Neural cell (in vitro differentiated cells): ENCODE measurements around the gene KIF21B. TPM values are rescaled to one million over a fixed set of nuclear protein-coding genes. Genes with fewer than 3 reads are reported as not detected.

Experiments
- H2AFZ ChIP-seq: fragments of 200-600, 300-800 bp; sonication (generic), shearing (Covaris generic); 2 replicates; pipeline ENCODE4 v1.6.0; 2014; ENCODE audit warnings: low read depth, mild to moderate bottlenecking, antibody characterized with exemption, low read length, moderate library complexity
- H3F3A ChIP-seq: fragments of 200-600 bp; shearing (Covaris generic); 2 replicates; pipeline ENCODE4 v1.6.1; 2016; ENCODE audit warnings: mild to moderate bottlenecking, moderate library complexity, mixed read lengths, antibody characterized with exemption, low read length; ENCODE audit not compliant: insufficient read depth, poor library complexity, severe bottlenecking
- H3K27ac ChIP-seq: fragments of 200-600, 300-800 bp; sonication (generic), shearing (Covaris generic); 2 replicates; pipeline ENCODE4 v1.5.1; 2014; ENCODE audit warnings: mild to moderate bottlenecking, low read length, moderate library complexity
- H3K27me3 ChIP-seq: fragments of 300-800, 200-600 bp; sonication (generic), shearing (Covaris generic); 2 replicates; pipeline ENCODE4 v1.6.0; 2014; ENCODE audit warnings: mild to moderate bottlenecking, low read depth, low read length, moderate library complexity; ENCODE audit not compliant: insufficient read depth
- H3K36me3 ChIP-seq: fragments of 300-800, 200-600 bp; sonication (generic), shearing (Covaris generic); 2 replicates; pipeline ENCODE4 v1.5.1; 2014; ENCODE audit warnings: mild to moderate bottlenecking, antibody characterized with exemption, low read length, moderate library complexity; ENCODE audit not compliant: insufficient read depth
- H3K4me2 ChIP-seq: fragments of 300-800, 200-600 bp; sonication (generic), shearing (Covaris generic); 2 replicates; pipeline ENCODE4 v1.6.0; 2014; ENCODE audit warnings: mild to moderate bottlenecking, low read length
- H3K4me3 ChIP-seq: fragments of 300-800, 200-600 bp; sonication (generic), shearing (Covaris generic); 2 replicates; pipeline ENCODE4 v1.5.1; 2014; ENCODE audit warnings: mild to moderate bottlenecking, low read length, moderate library complexity
- H3K79me2 ChIP-seq: fragments of 200-600 bp; shearing (Covaris generic); replicated peaks from 2 replicates; pipeline ENCODE4 v1.6.0; 2014; ENCODE audit warnings: mild to moderate bottlenecking, low read length, moderate library complexity; ENCODE audit not compliant: insufficient read depth
- H3K9ac ChIP-seq: fragments of 300-800, 200-600 bp; sonication (generic), shearing (Covaris generic); 2 replicates; pipeline ENCODE4 v1.6.1; 2016; ENCODE audit warnings: mild to moderate bottlenecking, low read length, mixed read lengths
- H3K9me2 ChIP-seq: fragments of 200-600 bp; shearing (Covaris generic); 2 replicates; pipeline ENCODE4 v1.6.1; 2016; ENCODE audit warnings: mild to moderate bottlenecking, low read length, mixed read lengths; ENCODE audit not compliant: insufficient read depth
- H3K9me3 ChIP-seq: fragments of 200-600, 300-800 bp; sonication (generic), shearing (Covaris generic); 2 replicates; pipeline ENCODE4 v1.6.1; 2016; ENCODE audit warnings: mild to moderate bottlenecking, mixed run types, low read length, moderate library complexity, mixed read lengths
- H4K20me1 ChIP-seq: fragments of 200-600 bp; shearing (Covaris generic); 2 replicates; pipeline ENCODE4 v1.6.1; 2016; ENCODE audit warnings: mild to moderate bottlenecking, mixed run types; ENCODE audit not compliant: insufficient read depth
- EP300 ChIP-seq: fragments of 450-650 bp; conservative IDR thresholded peaks from 2 replicates; pipeline ENCODE4 v1.6.1; 2014; ENCODE audit warnings: antibody characterized with exemption, mild to moderate bottlenecking, moderate library complexity; ENCODE audit not compliant: poor library complexity, severe bottlenecking
- EZH2 ChIP-seq: fragments of 200-600, 300-800 bp; shearing (Covaris generic), sonication (generic); IDR thresholded peaks from 2 replicates; pipeline ENCODE4 v1.6.1; 2014; ENCODE audit warnings: antibody characterized with exemption, low read length, borderline replicate concordance, mild to moderate bottlenecking; ENCODE audit not compliant: insufficient read depth, poor library complexity, severe bottlenecking
- MXI1 ChIP-seq: fragments of 450-650 bp; conservative IDR thresholded peaks from 2 replicates; pipeline ENCODE4 v1.6.1; 2014; ENCODE audit warnings: antibody characterized with exemption, mild to moderate bottlenecking; ENCODE audit not compliant: poor library complexity, severe bottlenecking
- POLR2AphosphoS5 ChIP-seq: IDR thresholded peaks from 2 replicates; pipeline ENCODE4 v1.6.1; 2012
- RAD21 ChIP-seq: fragments of 450-650 bp; conservative IDR thresholded peaks from 2 replicates; pipeline ENCODE4 v1.6.1; 2014; ENCODE audit warnings: antibody characterized with exemption, mild to moderate bottlenecking, moderate library complexity
- REST ChIP-seq: IDR thresholded peaks from 2 replicates; pipeline ENCODE4 v1.6.1; 2012; ENCODE audit warnings: borderline replicate concordance
- SMC3 ChIP-seq: fragments of 450-650 bp; conservative IDR thresholded peaks from 2 replicates; pipeline ENCODE4 v1.6.1; 2014; ENCODE audit warnings: antibody characterized with exemption, mild to moderate bottlenecking, moderate library complexity; ENCODE audit not compliant: poor library complexity
- TAF1 ChIP-seq: IDR thresholded peaks from 2 replicates; pipeline ENCODE4 v1.6.1; 2012; ENCODE audit warnings: low read depth
- polyA plus RNA-seq: library from polyadenylated mRNA; depleted of rRNA; stranded (reverse); fragments of >200 nt; gene quantifications from 2 replicates; pipeline ENCODE4 v1.2.3, GENCODE V29; 2014
- TF ChIP-seq, protein P1 (sequence below): fragments of 450-650 bp; IDR thresholded peaks from 2 replicates; pipeline ENCODE4 v1.5.1; 2014; ENCODE audit warnings: antibody characterized with exemption, mild to moderate bottlenecking, moderate library complexity; ENCODE audit not compliant: poor library complexity, severe bottlenecking

The KIF21B gene
- polyA plus RNA-seq, 1 donor from 2014 or later: 53.7 TPM

DNA sequence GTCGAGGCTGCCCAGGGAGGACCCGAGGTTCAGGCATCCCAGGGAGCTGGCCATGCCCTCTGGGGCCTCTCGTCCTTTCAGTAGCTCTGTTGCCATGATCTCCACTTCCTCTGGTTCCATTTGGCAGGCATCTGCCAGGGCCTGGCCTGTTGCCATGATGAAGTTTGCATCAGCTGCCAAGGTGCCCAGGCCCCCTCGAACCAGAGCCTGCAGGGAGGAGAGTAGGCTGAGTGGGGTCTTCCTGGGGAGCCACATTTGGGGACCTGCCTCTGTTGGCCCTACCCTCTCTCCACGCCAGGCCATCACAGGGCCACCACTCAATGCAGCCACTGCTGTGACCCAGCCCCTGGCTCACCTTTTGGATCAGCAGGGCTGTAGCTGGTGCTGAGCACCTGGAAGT is 16.4 kb upstream of the KIF21B start:
- H3K9me2 ChIP-seq: no peaks in the 10 kb centered on the region
- no peak overlapping the region for H3K9ac ChIP-seq
- no peaks in the 10 kb centered on the region for H3K27me3 ChIP-seq
- no peaks in the 10 kb centered on the region for H4K20me1 ChIP-seq
- H3K79me2 ChIP-seq: no peaks in the 10 kb centered on the region
- H3K4me3 ChIP-seq: no peak overlapping the region
- H3K9me3 ChIP-seq: no peaks in the 10 kb centered on the region
- H3F3A ChIP-seq: no peaks in the 10 kb centered on the region
- no peak for TF ChIP-seq RAD21
- no peak for TF ChIP-seq MXI1
- TF ChIP-seq EZH2: no peak
- TF ChIP-seq, protein P1, sequence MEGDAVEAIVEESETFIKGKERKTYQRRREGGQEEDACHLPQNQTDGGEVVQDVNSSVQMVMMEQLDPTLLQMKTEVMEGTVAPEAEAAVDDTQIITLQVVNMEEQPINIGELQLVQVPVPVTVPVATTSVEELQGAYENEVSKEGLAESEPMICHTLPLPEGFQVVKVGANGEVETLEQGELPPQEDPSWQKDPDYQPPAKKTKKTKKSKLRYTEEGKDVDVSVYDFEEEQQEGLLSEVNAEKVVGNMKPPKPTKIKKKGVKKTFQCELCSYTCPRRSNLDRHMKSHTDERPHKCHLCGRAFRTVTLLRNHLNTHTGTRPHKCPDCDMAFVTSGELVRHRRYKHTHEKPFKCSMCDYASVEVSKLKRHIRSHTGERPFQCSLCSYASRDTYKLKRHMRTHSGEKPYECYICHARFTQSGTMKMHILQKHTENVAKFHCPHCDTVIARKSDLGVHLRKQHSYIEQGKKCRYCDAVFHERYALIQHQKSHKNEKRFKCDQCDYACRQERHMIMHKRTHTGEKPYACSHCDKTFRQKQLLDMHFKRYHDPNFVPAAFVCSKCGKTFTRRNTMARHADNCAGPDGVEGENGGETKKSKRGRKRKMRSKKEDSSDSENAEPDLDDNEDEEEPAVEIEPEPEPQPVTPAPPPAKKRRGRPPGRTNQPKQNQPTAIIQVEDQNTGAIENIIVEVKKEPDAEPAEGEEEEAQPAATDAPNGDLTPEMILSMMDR: no peak
- TF ChIP-seq REST: no peak
- TF ChIP-seq EP300: no peak
- TF ChIP-seq TAF1: no peak
- no peak for TF ChIP-seq POLR2AphosphoS5
- no peak for TF ChIP-seq SMC3
- H3K27ac ChIP-seq: no peak overlapping the region
- H3K36me3 ChIP-seq: no peaks in the 10 kb centered on the region
- no peak overlapping the region for H3K4me2 ChIP-seq
- no peak overlapping the region for H2AFZ ChIP-seq

DNA sequence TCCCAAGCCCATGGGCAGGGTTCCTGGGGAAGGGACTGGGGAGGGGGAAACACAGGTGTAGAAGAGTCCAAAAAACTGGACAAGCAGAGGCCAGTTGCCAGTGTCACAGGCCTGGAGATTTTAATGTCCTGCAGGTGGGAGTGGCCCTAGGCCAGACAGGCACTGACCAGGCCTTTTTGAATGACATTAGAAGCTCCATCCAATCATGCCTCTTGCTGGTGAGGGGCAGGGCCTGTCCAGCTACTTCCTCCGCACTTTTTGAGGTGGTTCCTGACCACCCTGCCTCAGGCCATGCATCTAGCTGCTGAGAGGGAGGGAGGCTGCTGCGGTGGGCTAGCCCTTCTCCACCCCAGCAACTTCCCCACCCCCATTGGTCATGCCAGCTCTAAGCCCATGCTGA is 15.9 kb upstream of the KIF21B start:
- no peaks in the 10 kb centered on the region for H3F3A ChIP-seq
- H3K27me3 ChIP-seq: no peaks in the 10 kb centered on the region
- H3K79me2 ChIP-seq: no peaks in the 10 kb centered on the region
- H3K36me3 ChIP-seq: no peaks in the 10 kb centered on the region
- H3K9ac ChIP-seq: no peak overlapping the region
- H2AFZ ChIP-seq: no peak overlapping the region
- H3K4me3 ChIP-seq: no peak overlapping the region
- TF ChIP-seq RAD21 (no peak), POLR2AphosphoS5 (no peak), MXI1 (no peak), SMC3 (no peak), EZH2 (no peak), REST (no peak), TAF1 (no peak), EP300 (no peak)
- TF ChIP-seq, protein P1: no peak
- no peak overlapping the region for H3K4me2 ChIP-seq
- no peaks in the 10 kb centered on the region for H3K9me3 ChIP-seq
- no peaks in the 10 kb centered on the region for H4K20me1 ChIP-seq
- H3K27ac ChIP-seq: no peak overlapping the region
- no peaks in the 10 kb centered on the region for H3K9me2 ChIP-seq
